Breast epithelium (tissue), 4 donors: ENCODE results near the gene MYLK. TPM values are rescaled to one million over a fixed set of nuclear protein-coding genes. Genes with fewer than 3 reads are reported as not detected.
"Not testable (repeated sequence)": the region's sequence is repeated elsewhere in the genome, so short reads cannot be mapped to it uniquely, and the experiment has no call there.

Source experiments
- DNase-seq, 2 donors: peaks; one replicate each; pipeline ENCODE4 v3.0.0-alpha.2; 2019; ENCODE audit warnings: low spot score in 2 of 2
- H3K27ac ChIP-seq, 2 donors: fragments of 200-600 bp; sonication (generic) in 1 of 2; one replicate each; pipeline ENCODE4 v1.5.1; 2016 to 2019; ENCODE audit warnings: mild to moderate bottlenecking in 1 of 2
- H3K27me3 ChIP-seq, 2 donors: fragments of 200-600 bp; sonication (generic) in 1 of 2; one replicate each; pipeline versions ENCODE4 v1.5.1 to v1.6.0; 2017 to 2019; ENCODE audit warnings: control low read depth in 1 of 2, mild to moderate bottlenecking in 1 of 2
- H3K36me3 ChIP-seq: fragments of 200-600 bp; one replicate; pipeline ENCODE4 v1.5.1; 2019
- H3K4me1 ChIP-seq, 2 donors: fragments of 200-600 bp; sonication (generic); one replicate each; pipeline ENCODE4 v1.5.1; 2016 to 2019; ENCODE audit warnings: control low read depth in 1 of 2
- H3K4me3 ChIP-seq, 3 donors: fragments of 200-600 bp; sonication (generic); 1 replicate in 2 of 3; 2 replicates in 1 of 3; pipeline ENCODE4 v1.5.1; 2016 to 2019; ENCODE audit warnings: mild to moderate bottlenecking in 3 of 3, moderate library complexity in 2 of 3
- H3K9me3 ChIP-seq, 2 donors: fragments of 200-600 bp; sonication (generic) in 1 of 2; one replicate each; pipeline ENCODE4 v1.5.1; 2016 to 2019; ENCODE audit warnings: control low read depth in 1 of 2
- POLR2A ChIP-seq: fragments of 450-650 bp; IDR thresholded peaks from one replicate; pipeline ENCODE4 v1.6.1; 2016; ENCODE audit warnings: antibody characterized with exemption, mild to moderate bottlenecking, moderate library complexity
- POLR2AphosphoS5 ChIP-seq, 3 donors: sonication (generic); formaldehyde crosslinking; IDR thresholded peaks; one replicate each; pipeline ENCODE4 v1.6.1; 2017; ENCODE audit warnings: antibody characterized with exemption in 3 of 3
- intact Hi-C: fragments of 100-400 bp; cut with DNase I; formaldehyde crosslinking; loops from one replicate; pipeline ENCODE4 v1.15.1; 2023; ENCODE audit warnings: low total_unique reads
- total RNA-seq, 3 donors: library from RNA; depleted of rRNA; stranded (reverse); fragments of >200 nt; gene quantifications; one replicate each; pipeline ENCODE4 v1.1.0, GENCODE V29; 2016
- TF ChIP-seq, protein P1 (sequence below), 3 donors: fragments of 450-650 bp; IDR thresholded peaks; one replicate each; pipeline ENCODE4 v1.5.1; 2016 to 2017; ENCODE audit warnings: antibody characterized with exemption in 3 of 3, mild to moderate bottlenecking in 3 of 3, moderate library complexity in 3 of 3

The MYLK gene
- total RNA-seq, 3 donors from 2014 or later, result 87.2 to 188 (median 181) TPM

DNA sequence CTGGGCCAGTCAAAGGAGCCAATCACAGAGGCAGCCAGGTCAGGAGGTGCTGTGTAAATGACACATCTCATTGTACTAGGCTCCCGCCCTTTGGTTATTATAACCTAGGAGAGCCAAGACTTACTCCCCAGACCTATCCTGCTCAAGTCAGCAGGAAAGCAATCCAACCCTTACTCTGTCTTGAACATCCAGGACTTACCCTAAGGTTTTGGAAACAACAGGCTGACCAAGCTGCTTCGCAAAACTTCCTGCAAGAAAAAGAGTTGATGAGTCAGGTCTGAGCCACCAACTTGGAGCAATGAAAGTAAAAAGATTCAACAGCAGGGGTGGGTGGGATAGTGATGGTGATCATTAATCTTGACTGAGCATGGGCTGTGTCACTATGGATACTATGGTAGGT, 144.4 kb downstream of the MYLK start:
- no peak for TF ChIP-seq POLR2AphosphoS5 (IDR thresholded peaks at IDR 0.05)
- no peak for TF ChIP-seq POLR2A
- TF ChIP-seq, protein P1, sequence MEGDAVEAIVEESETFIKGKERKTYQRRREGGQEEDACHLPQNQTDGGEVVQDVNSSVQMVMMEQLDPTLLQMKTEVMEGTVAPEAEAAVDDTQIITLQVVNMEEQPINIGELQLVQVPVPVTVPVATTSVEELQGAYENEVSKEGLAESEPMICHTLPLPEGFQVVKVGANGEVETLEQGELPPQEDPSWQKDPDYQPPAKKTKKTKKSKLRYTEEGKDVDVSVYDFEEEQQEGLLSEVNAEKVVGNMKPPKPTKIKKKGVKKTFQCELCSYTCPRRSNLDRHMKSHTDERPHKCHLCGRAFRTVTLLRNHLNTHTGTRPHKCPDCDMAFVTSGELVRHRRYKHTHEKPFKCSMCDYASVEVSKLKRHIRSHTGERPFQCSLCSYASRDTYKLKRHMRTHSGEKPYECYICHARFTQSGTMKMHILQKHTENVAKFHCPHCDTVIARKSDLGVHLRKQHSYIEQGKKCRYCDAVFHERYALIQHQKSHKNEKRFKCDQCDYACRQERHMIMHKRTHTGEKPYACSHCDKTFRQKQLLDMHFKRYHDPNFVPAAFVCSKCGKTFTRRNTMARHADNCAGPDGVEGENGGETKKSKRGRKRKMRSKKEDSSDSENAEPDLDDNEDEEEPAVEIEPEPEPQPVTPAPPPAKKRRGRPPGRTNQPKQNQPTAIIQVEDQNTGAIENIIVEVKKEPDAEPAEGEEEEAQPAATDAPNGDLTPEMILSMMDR (IDR thresholded peaks at IDR 0.05), result no peak
- intact Hi-C loops, result no loop called here
- H3K4me3 ChIP-seq, result no peak overlapping the region
- H3K9me3 ChIP-seq, result no peaks in the 10 kb centered on the region
- H3K27me3 ChIP-seq, result no peaks in the 10 kb centered on the region
- H3K36me3 ChIP-seq, result no peaks in the 10 kb centered on the region
- H3K4me1 ChIP-seq, result no peaks in the 10 kb centered on the region
- H3K27ac ChIP-seq, result no peak overlapping the region
- no peak for DNase-seq

DNA sequence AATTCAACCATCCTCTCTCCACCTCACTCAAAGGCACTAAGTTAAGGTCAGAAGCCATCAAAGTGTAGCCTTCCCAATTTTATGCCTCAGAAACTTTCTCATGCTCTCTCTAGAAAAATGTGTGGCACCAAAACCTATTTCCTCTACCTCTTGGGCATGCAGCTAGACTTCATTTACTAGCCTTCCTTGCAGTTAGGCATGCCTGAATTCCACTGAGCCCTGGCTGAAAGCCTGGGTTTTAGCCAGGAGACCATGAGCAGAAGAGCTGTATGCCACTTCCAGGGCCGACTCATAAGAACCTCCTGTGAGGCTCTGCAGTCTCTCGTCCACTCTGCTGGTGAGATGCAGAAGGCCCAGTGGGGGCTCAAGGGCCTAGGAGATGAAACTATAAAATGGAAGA, 145.0 kb downstream of the MYLK start:
- DNase-seq, result no peak
- Histone ChIP-seq H3K4me1 (no peaks in the 10 kb centered on the region), H3K27me3 (no peaks in the 10 kb centered on the region), H3K9me3 (no peaks in the 10 kb centered on the region), H3K36me3 (no peaks in the 10 kb centered on the region), H3K4me3 (no peak overlapping the region), H3K27ac (no peak overlapping the region)
- intact Hi-C loops, result no loop called here
- no peak for TF ChIP-seq POLR2AphosphoS5 (IDR thresholded peaks at IDR 0.05)
- no peak for TF ChIP-seq POLR2A
- TF ChIP-seq, protein P1 (IDR thresholded peaks at IDR 0.05), result no peak

DNA sequence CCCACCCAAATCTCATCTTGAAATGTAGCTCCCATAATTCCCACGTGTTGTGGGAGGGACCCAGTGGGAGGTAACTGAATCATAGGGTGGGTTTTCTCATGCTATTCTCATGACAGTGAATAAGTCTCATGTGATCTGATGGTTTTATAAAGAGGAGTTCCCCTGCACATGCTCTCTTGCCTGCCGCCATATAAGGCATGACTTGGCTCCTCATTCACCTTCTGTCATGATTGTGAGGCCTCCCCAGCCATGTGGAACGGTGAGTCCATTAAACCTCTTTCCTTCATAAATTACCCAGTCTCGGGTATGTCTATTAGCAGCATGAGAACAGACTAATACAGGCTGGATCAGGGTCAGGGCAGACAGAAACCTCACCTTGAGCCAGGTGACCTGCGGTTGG, 145.6 kb downstream of the MYLK start:
- H3K4me1 ChIP-seq, H3K4me3 ChIP-seq, H3K27me3 ChIP-seq, H3K27ac ChIP-seq, DNase-seq, H3K9me3 ChIP-seq, H3K36me3 ChIP-seq, intact Hi-C loops: not testable (repeated sequence)

DNA sequence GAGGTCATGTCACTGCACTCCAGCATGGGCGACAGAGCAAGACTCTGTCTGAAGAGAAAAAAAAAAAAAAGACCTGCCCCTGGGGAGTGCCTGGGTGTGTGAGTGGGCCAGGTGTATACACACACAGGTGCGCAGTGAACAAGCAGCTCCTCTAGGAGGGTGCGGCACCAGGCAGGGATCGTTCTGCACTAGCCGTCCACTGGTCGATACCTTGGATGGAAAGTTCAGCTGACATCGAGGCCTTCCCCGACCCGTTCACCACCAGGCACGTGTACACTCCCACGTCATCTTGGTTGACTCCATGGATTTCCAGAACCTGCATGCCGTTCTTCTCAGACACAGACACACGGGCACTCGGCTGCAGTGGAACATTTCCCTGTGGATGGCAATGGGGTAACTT, 147.0 kb downstream of the MYLK start:
- intact Hi-C loops, result no loop called here
- Histone ChIP-seq H3K9me3 (no peaks in the 10 kb centered on the region), H3K4me1 (no peaks in the 10 kb centered on the region), H3K27ac (no peak overlapping the region), H3K36me3 (no peaks in the 10 kb centered on the region), H3K4me3 (no peak overlapping the region), H3K27me3 (no peaks in the 10 kb centered on the region)
- TF ChIP-seq POLR2A, result no peak
- no peak for TF ChIP-seq POLR2AphosphoS5 (IDR thresholded peaks at IDR 0.05)
- TF ChIP-seq, protein P1 (IDR thresholded peaks at IDR 0.05), result no peak
- DNase-seq, result no peak

DNA sequence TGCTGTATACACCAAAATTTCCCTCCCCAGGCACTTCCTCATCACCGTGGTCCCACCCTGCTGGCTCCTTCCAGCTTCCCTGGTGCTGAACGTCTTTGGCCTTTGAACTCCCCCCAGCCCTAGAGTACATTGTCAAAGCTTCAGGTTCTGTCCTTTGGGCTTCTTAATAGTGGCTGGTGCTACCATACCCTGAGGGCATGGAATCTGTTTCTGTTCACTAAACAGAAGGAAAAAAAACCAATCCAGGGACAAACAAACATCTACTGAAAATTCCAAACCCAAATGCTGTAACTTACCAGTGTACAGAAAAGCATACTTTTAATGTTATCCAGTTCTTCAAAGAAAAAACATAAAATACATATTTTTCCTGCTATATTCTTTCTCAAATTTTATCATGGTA, 148.7 kb downstream of the MYLK start:
- H3K4me3 ChIP-seq, result no peak overlapping the region
- H3K36me3 ChIP-seq, result no peaks in the 10 kb centered on the region
- DNase-seq, result no peak
- no peaks in the 10 kb centered on the region for H3K27me3 ChIP-seq
- H3K9me3 ChIP-seq, result no peaks in the 10 kb centered on the region
- no peak overlapping the region for H3K27ac ChIP-seq
- H3K4me1 ChIP-seq, result no peaks in the 10 kb centered on the region
- TF ChIP-seq, protein P1 (IDR thresholded peaks at IDR 0.05), result no peak
- TF ChIP-seq POLR2AphosphoS5 (IDR thresholded peaks at IDR 0.05) (no peak), POLR2A (no peak)
- intact Hi-C loops, result no loop called here

DNA sequence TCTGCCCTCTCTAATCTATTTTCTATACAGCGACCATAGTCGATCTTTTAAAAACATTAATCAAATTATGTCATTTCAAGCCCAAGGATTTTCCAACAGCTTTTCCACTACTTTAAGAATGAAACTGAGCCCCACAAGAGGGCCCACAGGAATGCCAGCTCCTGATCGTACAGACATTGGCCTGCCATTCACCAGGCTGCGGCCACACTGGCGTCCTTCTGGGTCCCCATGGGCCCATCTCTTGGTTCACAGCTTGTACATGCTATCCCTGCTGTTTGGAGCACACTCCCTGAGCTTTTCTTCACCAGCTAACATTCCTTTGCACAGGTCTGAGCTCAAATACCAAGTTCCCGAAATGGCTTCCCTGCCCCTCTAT, 149.6 kb downstream of the MYLK start:
- Histone ChIP-seq H3K4me3 (no peak overlapping the region), H3K4me1 (no peaks in the 10 kb centered on the region), H3K27ac (no peak overlapping the region), H3K9me3 (no peaks in the 10 kb centered on the region), H3K27me3 (no peaks in the 10 kb centered on the region), H3K36me3 (no peaks in the 10 kb centered on the region)
- no peak for TF ChIP-seq POLR2AphosphoS5 (IDR thresholded peaks at IDR 0.05)
- TF ChIP-seq, protein P1 (IDR thresholded peaks at IDR 0.05), result no peak
- no peak for TF ChIP-seq POLR2A
- intact Hi-C loops, result no loop called here
- DNase-seq, result no peak
